ENCODE measurements around the gene CCDC24.

The CCDC24 gene

GRCh38 chr1:43974443-43975248 is 16.8 kb upstream of the CCDC24 start, which contains the start of gene ATP6V0B:
TSS of gene ATP6V0B (plus strand) at chr1:43974960. CDS start at chr1:43975041, 81 bp downstream.
- TF ChIP-seq YY1 (IDR thresholded peaks at IDR 0.05; ENCODE audit: low read depth) = peak; percentile 69; the same call in 1 of the 2 replicates
- peak; percentile 50; the same call in 1 of the 2 replicates for TF ChIP-seq ZBTB7A (IDR thresholded peaks at IDR 0.05; ENCODE audit: low read depth)
- no peak for TF ChIP-seq REST (IDR thresholded peaks at IDR 0.05; ENCODE audit: low read depth)
- TF ChIP-seq CREB1 (IDR thresholded peaks at IDR 0.05; ENCODE audit: low read depth) = peak; percentile 60; the same call in 1 of the 2 replicates
- no peak for TF ChIP-seq EP300 (IDR thresholded peaks at IDR 0.05; ENCODE audit: borderline replicate concordance)
- 0 out of 2 replicates have a peak, but pooled peaks have one; percentile 3 for TF ChIP-seq TEAD4 (IDR thresholded peaks at IDR 0.05)
- TF ChIP-seq EGR1 (IDR thresholded peaks at IDR 0.05) = 0 out of 2 replicates have a peak, but pooled peaks have one; percentile 4
- no peak for TF ChIP-seq RAD21 (IDR thresholded peaks at IDR 0.05; ENCODE audit: low read depth)
- TF ChIP-seq MAX (IDR thresholded peaks at IDR 0.05) = peak; percentile 63; the same call in 1 of the 2 replicates
- TF ChIP-seq TAF1 (IDR thresholded peaks at IDR 0.05; ENCODE audit: low read depth) = peak; percentile 63
- TF ChIP-seq CEBPB (IDR thresholded peaks at IDR 0.05) = no peak
- peak; percentile 100 for TF ChIP-seq USF1 (IDR thresholded peaks at IDR 0.05)
- no peak for TF ChIP-seq NFIC (IDR thresholded peaks at IDR 0.05)
- TF ChIP-seq TCF12 (IDR thresholded peaks at IDR 0.05; ENCODE audit: low read depth) = peak; percentile 56; the same call in 1 of the 2 replicates
- TF ChIP-seq FOXM1 (IDR thresholded peaks at IDR 0.05; ENCODE audit: borderline replicate concordance, low read depth) = no peak

GRCh38 chr1:43975249-43975961 is 16.0 kb upstream of the CCDC24 start:
- TF ChIP-seq RAD21 (IDR thresholded peaks at IDR 0.05; ENCODE audit: low read depth) (no peak), TEAD4 (IDR thresholded peaks at IDR 0.05) (no peak), MAX (IDR thresholded peaks at IDR 0.05) (no peak), TAF1 (IDR thresholded peaks at IDR 0.05; ENCODE audit: low read depth) (no peak; the same call in 1 of the 2 replicates), REST (IDR thresholded peaks at IDR 0.05; ENCODE audit: low read depth) (no peak), CEBPB (IDR thresholded peaks at IDR 0.05) (no peak), TCF12 (IDR thresholded peaks at IDR 0.05; ENCODE audit: low read depth) (no peak), EP300 (IDR thresholded peaks at IDR 0.05; ENCODE audit: borderline replicate concordance) (no peak), NFIC (IDR thresholded peaks at IDR 0.05) (no peak), CREB1 (IDR thresholded peaks at IDR 0.05; ENCODE audit: low read depth) (no peak)

GRCh38 chr1:43976045-43976444 is 15.4 kb upstream of the CCDC24 start:
- TF ChIP-seq RAD21 (IDR thresholded peaks at IDR 0.05; ENCODE audit: low read depth) (no peak), ZBTB7A (IDR thresholded peaks at IDR 0.05; ENCODE audit: low read depth) (no peak), YY1 (IDR thresholded peaks at IDR 0.05; ENCODE audit: low read depth) (no peak), NFIC (IDR thresholded peaks at IDR 0.05) (no peak), EP300 (IDR thresholded peaks at IDR 0.05; ENCODE audit: borderline replicate concordance) (no peak), CREB1 (IDR thresholded peaks at IDR 0.05; ENCODE audit: low read depth) (no peak), MAX (IDR thresholded peaks at IDR 0.05) (no peak)

GRCh38 chr1:43976890-43977289 is 14.5 kb upstream of the CCDC24 start:
- no peak for TF ChIP-seq NFIC (IDR thresholded peaks at IDR 0.05)
- TF ChIP-seq YY1 (IDR thresholded peaks at IDR 0.05; ENCODE audit: low read depth) = no peak
- no peak for TF ChIP-seq USF1 (IDR thresholded peaks at IDR 0.05)
- no peak for TF ChIP-seq REST (IDR thresholded peaks at IDR 0.05; ENCODE audit: low read depth)
- no peak for TF ChIP-seq TEAD4 (IDR thresholded peaks at IDR 0.05)
- TF ChIP-seq MAX (IDR thresholded peaks at IDR 0.05) = no peak
- TF ChIP-seq ZBTB7A (IDR thresholded peaks at IDR 0.05; ENCODE audit: low read depth) = no peak
- TF ChIP-seq EGR1 (IDR thresholded peaks at IDR 0.05) = no peak
- TF ChIP-seq TCF12 (IDR thresholded peaks at IDR 0.05; ENCODE audit: low read depth) = no peak
- no peak for TF ChIP-seq EP300 (IDR thresholded peaks at IDR 0.05; ENCODE audit: borderline replicate concordance)
- TF ChIP-seq CREB1 (IDR thresholded peaks at IDR 0.05; ENCODE audit: low read depth) = no peak
- no peak for TF ChIP-seq TAF1 (IDR thresholded peaks at IDR 0.05; ENCODE audit: low read depth)
- no peak for TF ChIP-seq FOXM1 (IDR thresholded peaks at IDR 0.05; ENCODE audit: borderline replicate concordance, low read depth)
- no peak for TF ChIP-seq CEBPB (IDR thresholded peaks at IDR 0.05)
- TF ChIP-seq RAD21 (IDR thresholded peaks at IDR 0.05; ENCODE audit: low read depth) = no peak
